NCI-H2196 (cell line): ENCODE measurements around the gene SURF2.
"Not testable (repeated sequence)": the region's sequence is repeated elsewhere in the genome, so short reads cannot be mapped to it uniquely, and the experiment has no call there.

Experiments used
- DNase-seq: peaks from one replicate; lab custom pipeline; 2025; ENCODE audit not compliant: unreplicated experiment; lab: John Stamatoyannopoulos, UW

The SURF2 gene

DNA sequence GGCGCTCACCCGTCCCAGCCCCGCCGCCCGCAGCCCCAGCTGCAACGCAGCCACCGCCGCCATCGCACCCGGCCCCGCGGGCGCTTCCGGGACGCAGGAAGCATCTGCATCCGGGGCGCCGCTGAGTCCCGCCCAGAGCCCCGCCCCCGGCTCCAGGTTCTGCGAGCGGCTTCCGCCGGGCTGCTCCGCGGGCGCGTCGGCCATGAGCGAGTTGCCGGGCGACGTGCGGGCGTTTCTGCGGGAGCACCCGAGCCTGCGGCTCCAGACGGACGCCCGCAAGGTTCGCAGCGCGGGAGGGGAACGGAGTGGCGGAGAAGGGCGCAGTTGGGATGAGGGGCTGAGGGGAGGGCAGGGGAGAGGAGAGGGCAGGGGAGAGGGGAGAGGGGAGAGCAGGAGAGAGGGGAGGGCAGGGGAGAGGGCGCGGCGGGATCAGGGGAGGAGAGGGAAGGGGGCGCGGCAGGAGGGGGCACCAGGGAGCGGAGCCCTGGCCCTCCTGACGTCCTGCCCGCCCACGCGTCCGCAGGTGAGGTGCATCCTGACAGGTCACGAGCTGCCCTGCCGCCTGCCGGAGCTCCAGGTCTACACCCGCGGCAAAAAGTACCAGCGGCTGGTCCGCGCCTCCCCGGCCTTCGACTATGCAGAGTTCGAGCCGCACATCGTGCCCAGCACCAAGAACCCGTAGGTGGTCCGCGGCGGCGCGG, at the start of gene SURF2, which contains the start of gene SURF1:
TSS of gene SURF2 (plus strand) at position 160 of the 701 bp plus-strand sequence. CDS start at position 203, 43 bp downstream.
TSS of gene SURF1 (minus strand) at position 97 of the 701 bp plus-strand sequence. CDS start at position 63, 34 bp downstream.
- peak; percentile 88 for DNase-seq

DNA sequence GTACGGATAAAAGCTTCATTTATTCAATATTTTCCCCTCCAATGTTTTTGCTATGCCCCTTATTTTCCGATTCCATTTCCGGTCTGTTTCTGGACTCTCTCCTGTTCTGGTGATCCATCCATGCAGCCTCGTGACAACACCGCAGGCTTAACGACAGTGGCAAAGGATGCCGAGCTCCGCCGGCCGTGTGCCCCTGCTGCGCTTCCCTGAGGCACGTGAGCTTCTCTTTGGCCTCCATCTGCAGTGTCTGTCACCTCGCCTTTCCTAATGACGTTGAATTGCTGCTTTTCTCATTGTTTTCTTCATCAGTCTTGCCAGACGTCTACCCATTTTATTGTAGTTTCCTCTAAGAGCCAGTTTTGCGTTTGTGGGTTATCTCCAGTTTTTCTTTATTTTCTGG, 49.0 kb upstream of the SURF2 start:
- DNase-seq: no peak

DNA sequence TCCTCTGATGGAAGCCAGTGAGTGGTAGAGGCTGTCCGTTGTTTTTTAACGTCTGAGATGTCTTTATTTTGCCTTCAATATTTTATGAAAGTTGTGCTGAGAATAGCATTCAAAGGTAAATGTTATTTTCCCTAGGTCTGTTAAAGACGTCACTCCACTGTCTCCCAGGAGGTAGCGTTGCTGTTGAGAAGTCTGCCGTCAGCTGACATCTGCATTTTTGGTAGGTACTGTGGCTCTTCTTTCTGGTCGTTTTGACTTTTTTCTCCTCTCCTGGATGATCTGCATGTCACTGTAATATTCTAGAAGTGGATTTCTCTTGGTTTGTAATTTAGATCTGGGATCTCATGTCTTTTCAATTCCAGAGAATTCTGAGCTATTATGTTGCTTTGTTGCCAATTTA, 46.7 kb upstream of the SURF2 start:
- DNase-seq: no peak

DNA sequence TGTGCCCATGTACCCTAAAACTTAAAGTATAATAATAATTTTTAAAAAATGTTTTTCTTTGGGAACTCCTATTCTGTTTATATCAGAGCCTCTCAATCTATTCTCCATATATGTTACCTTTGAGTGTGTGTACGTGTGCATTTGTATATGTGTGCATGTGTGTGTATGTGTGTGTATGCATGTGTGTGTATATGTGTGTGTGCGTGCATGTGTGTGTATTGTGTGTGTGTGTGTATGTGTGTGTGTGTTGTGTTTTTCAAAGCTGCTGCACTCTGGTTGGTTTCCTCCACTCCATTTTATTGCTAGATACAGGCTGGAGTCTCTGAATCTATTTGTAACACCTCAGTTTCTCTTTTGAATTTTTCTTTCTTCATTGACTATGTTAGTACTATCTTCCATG, 40.4 kb upstream of the SURF2 start:
- DNase-seq: no peak

DNA sequence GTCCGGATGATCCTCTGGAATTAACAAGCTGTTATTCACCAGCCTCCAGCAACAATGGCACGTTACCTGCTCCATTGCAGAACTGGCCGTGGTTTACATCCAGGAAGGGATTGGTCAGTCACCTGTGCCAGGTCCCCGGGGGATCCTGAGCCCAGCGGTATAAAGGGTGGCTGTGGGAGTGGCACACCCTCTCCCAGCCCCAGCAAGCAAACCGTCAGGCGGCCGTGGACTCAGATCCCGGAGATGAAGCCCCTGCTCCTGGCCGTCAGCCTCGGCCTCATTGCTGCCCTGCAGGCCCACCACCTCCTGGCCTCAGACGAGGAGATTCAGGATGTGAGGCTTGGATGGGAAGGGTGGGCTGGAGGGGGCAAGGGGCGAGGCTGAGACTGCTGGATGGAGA, 38.8 kb upstream of the SURF2 start:
- not testable (repeated sequence) for DNase-seq

DNA sequence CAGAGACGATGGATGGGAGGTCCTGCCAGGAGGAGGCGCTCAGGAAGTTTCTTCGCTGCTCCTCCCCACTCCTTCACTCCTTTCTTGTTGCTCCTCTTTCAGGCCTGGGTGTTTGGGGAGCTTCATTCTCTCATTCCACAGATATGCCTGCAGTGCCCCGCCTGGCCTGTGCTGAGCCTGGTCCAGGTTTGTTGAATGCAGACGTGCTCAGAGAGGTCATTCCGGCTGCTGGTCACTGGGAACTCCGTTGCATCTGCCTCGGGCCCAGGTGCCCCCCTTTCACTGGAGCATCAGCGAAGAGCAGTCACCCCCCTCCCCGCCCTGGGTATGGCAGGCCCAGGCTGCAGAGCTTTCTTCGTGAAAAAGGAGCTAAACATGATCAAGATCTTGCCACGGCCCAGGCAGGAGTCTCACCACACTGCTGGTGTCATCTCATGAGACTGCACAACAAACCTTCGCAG, 35.9 kb upstream of the SURF2 start:
- no peak for DNase-seq

DNA sequence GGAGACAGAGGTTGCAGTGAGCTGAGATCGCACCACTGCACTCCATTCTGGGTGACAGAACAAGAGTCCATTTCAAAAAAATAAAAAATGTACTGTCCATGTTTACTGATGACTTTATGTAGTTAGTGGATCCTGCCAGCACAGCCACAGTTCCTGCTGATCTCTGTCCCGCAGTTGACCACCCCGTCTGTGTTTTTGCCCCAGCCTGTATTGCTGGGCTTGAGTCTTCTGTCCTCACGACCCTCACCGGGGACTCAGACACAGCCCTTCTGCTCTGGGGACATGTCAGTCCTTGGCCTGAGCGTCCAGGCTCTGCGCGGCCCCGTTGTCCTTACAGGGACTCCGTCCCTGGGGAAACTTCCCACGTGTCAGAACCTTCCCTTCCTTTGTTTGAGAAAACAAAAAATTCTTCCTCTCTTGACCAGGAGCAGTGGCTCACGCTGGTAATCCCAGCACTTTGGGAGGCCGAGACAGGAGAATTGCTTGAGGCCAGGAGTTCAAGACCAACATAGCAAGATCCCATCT, 34.9 kb upstream of the SURF2 start:
- DNase-seq: no peak

DNA sequence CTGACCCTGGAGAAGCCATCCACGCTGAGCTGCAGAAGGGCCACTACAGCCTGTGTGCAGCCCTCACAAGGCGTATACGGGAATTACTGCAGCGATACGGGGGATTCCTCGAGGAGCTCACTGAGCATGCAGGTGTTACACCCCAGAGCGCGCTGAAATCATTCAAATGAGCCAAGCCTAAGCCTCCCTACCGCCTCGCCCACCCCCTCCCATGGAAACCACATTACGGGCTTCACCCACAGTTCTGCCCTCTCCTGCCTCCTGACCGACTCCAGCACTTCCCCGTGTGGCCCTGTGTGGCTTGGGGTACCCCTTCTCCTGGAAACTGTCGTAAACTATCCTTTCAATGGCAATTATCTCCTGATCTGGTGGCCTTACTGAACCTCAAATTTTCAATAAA, 33.6 kb upstream of the SURF2 start:
- no peak for DNase-seq

DNA sequence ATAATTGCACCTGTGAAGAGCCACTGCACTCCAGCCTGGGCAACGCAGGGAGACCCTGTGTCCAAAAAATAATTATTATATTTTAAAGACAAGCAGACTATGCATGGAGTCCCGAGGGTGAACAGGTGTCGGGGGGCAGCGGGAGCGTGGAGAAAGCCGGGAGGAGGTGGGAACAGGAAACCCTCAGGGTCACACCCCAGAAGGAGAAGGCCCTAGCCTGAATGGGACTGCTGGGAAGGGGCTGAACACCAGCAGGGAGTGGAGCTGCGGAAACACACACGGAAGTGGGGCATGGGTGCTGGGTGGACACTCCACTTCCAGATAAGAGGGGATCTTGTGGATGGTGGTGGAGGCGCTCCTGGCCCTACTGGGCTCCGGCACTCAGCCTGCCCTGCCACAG, 33.1 kb upstream of the SURF2 start:
- DNase-seq: no peak

DNA sequence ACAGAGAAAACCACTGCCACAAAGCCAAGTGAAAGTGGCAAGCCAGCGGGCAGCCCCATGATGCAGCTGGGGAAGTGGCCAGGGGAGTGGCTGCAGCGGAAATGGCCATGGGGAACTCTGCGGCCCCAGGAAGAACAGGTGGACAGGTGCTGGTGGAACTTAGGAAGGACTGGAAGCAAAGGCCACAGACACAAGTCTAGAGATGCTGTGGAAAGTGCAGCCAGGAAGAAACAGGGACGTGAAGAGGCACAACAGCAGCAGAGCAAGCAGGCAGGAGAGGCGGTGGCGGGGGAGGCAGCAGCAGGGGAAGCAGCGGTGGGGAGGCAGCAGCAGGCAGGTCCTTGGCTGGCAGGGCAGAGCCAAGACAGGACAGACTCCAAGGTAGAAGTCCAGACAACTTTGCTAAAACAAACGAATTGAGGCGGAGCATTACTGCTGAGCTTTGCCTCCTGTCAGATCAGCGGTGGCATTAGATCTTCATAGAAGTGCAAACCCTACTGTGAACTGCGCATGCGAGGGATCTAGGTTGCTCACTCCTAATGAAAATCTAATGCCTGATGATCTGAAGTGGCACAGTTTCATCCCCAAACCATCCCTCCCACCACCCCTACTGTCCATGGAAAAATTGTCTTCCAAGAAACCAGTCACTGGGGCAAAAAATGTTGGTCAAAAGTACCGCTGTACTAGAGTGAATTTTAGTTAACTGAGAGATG, 32.2 kb upstream of the SURF2 start:
- DNase-seq: no peak

DNA sequence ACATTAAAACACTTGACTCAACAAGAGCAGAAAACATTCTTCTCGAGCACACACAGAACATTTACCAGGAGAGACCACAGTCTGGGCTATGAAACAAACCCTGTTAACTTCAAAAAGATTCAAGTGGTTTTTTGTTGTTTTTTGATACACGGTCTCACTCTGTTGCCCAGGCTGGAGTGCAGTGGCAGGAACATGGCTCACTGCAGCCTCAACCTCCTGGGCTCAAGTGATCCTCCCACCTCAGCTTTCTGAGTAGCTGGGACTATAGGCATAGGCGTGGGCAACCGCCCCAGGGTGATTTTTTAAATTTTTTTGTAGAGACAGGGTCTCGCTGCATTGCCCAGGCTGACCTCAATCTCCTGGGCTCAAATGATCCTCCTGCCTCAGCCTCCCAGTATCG, 29.3 kb upstream of the SURF2 start:
- DNase-seq: not testable (repeated sequence)

DNA sequence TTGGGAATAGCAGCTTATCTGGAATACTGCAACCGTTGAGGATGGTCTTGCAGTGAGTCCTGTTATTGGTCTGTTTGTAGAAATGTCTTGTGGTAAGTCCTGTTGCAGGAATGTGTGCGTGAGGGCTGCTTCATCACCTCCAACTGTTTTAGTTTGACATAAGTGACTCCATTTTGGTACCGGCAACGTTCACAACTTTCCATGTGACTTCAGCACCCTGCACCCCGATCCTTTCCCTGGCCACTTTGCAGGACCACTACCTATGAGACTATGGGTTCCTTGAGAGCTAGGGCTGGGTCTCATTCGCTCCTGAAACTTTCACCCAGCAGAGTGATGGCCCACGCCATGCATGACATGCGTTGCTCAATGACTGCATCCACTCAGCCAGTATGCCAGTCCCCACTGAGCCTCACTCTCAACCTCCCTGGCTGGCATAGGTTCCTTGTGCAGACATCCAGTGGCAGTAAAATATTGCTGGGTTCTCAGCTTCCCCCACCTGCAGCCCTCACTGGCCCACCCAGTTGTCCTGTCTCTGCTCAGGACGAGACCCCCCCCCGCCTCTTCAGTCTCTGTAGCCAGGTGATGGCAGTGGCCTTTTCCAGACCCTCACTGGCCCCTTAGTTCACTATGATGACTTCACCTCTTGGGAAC, 28.4 kb upstream of the SURF2 start:
- no peak for DNase-seq

DNA sequence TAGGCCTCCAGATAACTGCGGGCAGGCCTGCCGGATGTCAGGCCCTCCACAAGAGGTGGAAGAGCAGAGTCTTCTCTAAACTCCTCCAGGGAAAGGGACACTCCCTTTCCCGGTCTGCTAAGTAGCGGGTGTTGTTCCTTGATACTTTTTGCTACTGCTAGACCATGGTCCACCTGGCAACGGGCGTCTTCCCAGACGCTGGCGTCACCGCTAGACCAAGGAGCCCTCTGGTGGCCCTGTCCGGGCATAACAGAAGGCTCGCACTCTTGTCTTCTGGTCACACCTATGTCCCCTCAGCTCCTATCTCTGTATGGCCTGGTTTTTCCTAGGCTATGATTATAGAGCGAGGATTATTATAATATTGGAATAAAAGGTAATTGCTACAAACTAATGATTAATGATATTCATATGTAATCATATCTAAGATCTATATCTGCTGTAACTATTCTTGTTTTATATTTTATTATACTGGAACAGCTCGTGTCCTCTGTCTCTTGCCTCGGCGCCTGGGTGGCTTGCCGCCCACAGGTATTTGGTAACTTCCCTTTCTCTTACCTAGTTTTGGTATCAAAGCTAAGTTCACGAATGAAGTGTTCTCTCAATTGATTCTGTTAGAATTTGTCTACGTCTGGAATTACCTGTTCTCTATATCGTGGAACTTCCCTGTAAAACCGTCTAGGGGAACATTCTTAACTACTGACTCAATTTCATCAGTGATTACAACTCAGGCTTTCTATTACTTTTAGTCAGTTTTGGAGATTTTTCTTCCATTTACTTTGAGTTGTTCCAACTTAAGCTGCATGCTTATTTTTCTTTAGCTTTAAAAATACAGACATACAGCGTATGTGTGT, 26.8 kb upstream of the SURF2 start:
- not testable (repeated sequence) for DNase-seq

DNA sequence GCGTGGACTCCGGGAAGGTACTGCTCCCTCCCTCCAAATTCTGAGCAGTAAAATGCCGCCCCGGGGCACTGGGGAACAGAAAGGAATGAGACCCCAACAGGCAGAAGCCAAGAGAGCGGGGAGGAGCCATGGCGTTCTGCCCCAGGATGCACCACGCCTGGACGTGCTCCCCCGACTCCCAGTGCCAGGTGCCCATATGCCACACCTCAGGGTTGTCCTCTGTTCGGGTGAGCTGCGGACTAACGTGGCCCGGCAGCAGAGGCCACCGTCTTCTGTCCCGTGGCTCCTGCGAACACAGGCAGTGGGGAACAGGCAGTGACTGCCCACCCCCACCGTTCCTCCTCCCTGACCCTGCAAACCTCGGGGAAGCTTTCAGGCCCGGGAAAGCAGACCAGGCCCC, 25.1 kb upstream of the SURF2 start:
- no peak for DNase-seq

DNA sequence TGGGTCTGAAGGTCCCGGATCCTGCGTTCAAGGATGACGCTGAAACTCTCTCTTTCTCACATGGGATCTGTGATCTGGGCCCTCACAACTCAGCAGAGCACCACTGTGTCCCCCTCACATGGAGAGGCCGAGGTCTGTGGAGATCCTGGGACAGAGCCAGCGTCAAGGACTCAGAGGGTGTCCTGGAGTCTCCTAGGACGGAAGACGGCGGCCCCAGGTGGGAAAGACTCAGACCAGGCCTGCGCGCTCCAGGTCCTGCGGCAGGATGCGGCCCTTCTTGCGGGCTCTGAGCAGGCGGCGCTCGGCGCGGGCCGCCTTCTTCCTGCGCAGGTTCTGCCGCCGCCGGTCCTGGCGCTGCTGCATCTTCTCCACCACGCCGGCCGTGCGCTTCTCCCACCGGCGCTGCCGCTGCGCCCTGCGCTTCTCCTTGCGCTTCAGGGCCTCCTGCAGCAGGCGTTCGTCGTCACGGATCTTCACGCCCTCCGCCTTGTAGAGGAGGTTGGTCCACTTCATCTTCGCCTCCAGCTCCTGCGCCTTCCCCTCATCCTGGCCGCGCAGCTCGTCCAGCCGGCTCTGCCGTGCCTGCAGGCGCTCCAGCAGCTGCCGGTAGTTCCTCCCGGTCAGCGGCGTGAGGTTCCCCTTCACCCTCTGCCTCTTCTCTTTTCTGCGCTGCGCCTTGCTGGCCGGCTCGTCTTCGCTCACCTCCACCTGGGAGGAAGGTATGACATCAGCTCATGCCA, 24.5 kb upstream of the SURF2 start:
- no peak for DNase-seq

DNA sequence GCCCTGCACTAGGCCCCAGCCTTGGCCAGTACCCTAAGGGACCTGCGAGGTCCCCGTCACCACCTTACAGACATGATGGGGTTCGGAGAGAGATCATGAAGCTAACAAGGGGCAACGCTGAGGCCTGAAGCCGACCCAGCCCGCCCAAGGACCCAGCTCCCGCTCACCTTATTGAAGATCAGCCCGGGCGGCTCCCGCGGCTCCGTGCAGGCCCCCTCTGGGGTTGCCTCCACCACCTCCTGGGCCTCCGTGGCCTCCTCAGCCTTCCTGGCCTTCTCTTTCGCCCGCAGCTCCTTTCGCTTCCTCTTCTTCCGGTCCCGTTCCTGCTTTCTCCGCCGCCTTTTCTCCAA, 24.0 kb upstream of the SURF2 start:
- no peak for DNase-seq

DNA sequence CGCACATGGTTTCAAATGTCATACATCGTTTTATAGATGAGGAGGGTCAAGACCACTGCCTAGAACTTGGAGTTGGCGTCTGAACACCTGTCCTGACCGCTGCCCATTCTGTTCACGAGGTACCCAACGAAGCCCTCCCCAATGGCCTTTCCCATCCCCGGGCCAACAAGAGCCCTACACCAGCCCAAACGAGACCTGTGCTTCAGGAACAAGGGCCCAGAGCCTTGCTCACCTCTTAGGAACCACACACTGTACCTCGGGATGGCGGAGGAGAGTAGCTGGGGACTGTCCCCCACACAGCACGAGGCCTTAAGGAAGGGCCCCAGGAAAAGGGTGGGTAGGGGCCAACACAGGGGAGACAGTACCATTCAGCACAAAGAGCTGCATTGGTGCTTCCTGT, 23.3 kb upstream of the SURF2 start:
- no peak for DNase-seq

DNA sequence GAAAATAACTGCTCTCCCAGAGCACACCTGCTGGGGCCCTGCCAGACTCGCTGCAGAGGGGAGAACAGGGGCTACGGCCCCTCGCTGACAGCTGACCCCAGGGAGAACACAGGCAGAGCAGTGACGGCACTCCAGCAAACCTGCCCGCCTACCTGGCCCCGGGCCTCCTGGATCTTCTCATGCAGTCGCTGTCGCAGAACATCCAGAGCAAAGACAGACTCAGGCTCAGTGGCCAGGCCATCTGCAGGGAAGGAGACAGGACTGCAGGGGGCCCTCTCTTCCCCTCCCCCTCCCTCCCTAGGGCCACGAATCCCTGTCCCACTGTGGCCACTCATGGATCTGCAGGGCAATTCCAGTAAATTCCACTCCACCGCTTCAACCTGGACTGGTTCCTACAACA, 22.8 kb upstream of the SURF2 start:
- no peak for DNase-seq

DNA sequence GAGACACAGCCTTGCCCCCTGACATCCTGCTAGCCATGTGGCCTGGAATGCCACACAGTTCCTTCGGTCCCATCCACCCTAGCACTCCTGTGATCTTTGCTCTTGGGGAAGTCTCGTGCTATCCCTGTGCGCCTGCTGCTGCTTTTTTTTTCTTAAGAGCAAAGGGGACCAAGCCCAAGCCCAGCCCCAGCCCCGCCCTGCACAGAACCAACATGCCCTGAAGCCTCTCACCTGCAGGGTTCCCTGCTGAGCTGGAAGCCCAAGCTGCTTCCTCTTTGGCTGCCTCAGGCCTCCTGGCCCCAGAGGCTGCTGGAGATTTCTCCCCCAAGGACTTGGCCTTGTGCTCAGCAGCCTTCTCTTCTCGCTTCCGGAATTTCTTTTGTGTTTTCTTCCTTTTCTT, 22.2 kb upstream of the SURF2 start:
- peak; percentile 14 for DNase-seq

DNA sequence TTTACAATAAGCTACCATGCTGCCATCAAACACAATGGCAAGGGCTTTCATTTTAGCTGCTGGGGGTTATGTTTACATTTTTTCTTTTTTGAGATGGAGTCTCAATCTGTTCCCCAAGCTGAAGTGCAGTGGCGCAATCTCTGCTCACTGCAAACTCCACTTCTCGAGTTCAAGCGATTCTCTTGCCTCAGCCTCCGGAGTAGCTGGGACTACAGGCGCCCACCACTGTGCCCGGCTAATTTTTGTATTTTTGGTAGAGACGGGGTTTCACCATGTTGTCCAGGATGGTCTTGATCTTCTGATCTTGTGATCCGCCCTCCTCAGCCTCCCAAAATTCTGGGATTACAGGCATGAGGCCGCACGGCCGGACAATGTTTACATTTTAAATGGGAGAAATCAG, 21.5 kb upstream of the SURF2 start:
- not testable (repeated sequence) for DNase-seq
